ENCODE data around the gene ZNF827.

The ZNF827 gene

GRCh38 chr4:145851511-145852201 is 87.0 kb downstream of the ZNF827 start:
- DNase-seq (ENCODE audit: extremely low read depth, low read depth), result no peak
- no peak for TF ChIP-seq CTCF (IDR thresholded peaks at IDR 0.05; ENCODE audit: low read depth, low read length)

- TF ChIP-seq CTCF (IDR thresholded peaks at IDR 0.05; ENCODE audit: low read depth, low read length), result no peak
- no peak for DNase-seq (ENCODE audit: extremely low read depth, low read depth)
These were observed 90.9 kb downstream of the ZNF827 start for GRCh38 chr4:145847764-145848163.

DNA sequence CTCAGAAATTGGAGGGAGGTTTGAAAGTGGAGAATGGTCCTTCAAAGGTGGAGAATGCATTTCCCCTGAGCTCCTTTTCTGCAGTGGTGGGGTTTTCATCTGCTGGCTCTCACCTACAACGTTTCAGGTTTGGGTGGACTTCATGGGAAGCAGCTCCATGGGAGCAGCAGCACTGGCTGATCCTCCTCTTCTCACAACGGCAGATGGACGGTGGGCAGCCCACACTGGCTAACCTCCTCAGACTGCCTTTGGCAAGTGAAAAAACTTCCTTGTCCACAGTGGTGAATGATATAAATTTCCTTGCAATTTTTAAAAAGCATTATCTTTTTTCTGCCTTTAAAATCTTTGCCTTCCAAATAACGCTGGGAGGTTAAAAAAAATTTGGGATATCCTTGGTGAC is 93.5 kb downstream of the ZNF827 start:
- no peak for DNase-seq (ENCODE audit: extremely low read depth, low read depth)
- no peak for TF ChIP-seq CTCF (IDR thresholded peaks at IDR 0.05; ENCODE audit: low read depth, low read length)

GRCh38 chr4:145843639-145844038 is 95.0 kb downstream of the ZNF827 start:
- no peak for DNase-seq (ENCODE audit: extremely low read depth, low read depth)
- no peak for TF ChIP-seq CTCF (IDR thresholded peaks at IDR 0.05; ENCODE audit: low read depth, low read length)

- peak; percentile 67 for DNase-seq (ENCODE audit: extremely low read depth, low read depth)
These were observed 95.5 kb downstream of the ZNF827 start for GRCh38 chr4:145843148-145843547.

GRCh38 chr4:145842224-145842887 is 96.3 kb downstream of the ZNF827 start:
- no peak for TF ChIP-seq CTCF (IDR thresholded peaks at IDR 0.05; ENCODE audit: low read depth, low read length)

More at GRCh38 chr4:145843148-145843547, 95.5 kb downstream of the ZNF827 start:
- no peak for TF ChIP-seq CTCF (IDR thresholded peaks at IDR 0.05; ENCODE audit: low read depth, low read length)

GRCh38 chr4:145840801-145841200 is 97.8 kb downstream of the ZNF827 start:
- no peak for DNase-seq (ENCODE audit: extremely low read depth, low read depth)
- no peak for TF ChIP-seq CTCF (IDR thresholded peaks at IDR 0.05; ENCODE audit: low read depth, low read length)

More at GRCh38 chr4:145842224-145842887, 96.3 kb downstream of the ZNF827 start:
- no peak for DNase-seq (ENCODE audit: extremely low read depth, low read depth)
